Measurements from ENCODE around the gene HAUS3.

HAUS3 gene, protein sequence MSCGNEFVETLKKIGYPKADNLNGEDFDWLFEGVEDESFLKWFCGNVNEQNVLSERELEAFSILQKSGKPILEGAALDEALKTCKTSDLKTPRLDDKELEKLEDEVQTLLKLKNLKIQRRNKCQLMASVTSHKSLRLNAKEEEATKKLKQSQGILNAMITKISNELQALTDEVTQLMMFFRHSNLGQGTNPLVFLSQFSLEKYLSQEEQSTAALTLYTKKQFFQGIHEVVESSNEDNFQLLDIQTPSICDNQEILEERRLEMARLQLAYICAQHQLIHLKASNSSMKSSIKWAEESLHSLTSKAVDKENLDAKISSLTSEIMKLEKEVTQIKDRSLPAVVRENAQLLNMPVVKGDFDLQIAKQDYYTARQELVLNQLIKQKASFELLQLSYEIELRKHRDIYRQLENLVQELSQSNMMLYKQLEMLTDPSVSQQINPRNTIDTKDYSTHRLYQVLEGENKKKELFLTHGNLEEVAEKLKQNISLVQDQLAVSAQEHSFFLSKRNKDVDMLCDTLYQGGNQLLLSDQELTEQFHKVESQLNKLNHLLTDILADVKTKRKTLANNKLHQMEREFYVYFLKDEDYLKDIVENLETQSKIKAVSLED

DNA sequence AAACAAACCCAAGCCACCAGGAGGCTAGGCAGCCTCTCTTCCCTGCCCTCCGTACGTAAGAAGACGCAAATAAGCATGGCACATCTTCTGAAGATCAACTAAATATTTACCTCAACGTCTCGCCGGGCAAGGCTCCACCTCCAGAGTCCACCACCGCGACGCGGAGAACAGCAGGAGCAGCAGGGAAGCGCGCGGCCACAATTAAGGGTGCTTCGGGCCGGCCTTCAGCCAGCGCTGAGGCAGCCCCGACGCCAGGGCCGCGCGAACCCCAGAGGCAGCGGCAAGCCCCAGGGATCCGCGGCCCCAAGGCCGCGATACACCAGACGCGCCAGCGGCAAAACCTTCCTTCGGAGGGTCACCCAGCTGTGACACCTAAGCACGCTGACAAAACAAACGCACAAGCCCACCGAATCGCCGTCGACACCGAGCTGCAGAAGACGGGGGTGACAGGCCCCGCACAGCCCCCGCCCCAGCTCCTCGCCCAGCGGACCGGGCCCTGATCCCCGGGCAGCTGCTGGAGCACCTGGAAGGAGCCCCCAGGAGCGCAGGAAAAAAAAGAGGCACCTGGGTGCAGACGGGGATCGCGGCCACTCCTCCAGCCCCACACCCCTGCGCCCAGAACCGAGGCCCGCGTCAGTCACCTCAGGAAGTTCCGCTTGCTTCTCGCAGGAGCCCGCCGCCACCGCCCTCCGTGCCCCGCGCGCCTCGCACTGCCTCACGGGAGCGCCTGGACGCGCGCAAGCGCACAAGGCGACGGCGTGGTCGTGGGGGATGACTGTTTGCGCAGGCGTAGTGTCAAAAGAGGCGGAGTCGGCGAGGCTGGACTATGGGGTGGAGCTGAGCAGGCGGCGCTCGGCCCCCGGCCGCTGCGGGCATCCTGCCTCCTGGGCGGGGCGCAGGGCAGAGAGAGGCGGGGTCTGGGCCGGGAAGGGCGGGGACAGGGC, at the start of gene HAUS3, which contains the start of gene POLN:
Gene HAUS3, minus strand, starts transcription at position 712 of the 944 bp plus-strand sequence. CDS start 1,175 bp downstream, outside the sequence.
Gene POLN, minus strand, starts transcription at position 712 of the 944 bp plus-strand sequence. CDS start 12,890 bp downstream, outside the sequence.
- peak; percentile 98 to 99 (median 99) for DNase-seq (ENCODE audit: low read depth in 2 of 3, low spot score in 1 of 3)

DNA sequence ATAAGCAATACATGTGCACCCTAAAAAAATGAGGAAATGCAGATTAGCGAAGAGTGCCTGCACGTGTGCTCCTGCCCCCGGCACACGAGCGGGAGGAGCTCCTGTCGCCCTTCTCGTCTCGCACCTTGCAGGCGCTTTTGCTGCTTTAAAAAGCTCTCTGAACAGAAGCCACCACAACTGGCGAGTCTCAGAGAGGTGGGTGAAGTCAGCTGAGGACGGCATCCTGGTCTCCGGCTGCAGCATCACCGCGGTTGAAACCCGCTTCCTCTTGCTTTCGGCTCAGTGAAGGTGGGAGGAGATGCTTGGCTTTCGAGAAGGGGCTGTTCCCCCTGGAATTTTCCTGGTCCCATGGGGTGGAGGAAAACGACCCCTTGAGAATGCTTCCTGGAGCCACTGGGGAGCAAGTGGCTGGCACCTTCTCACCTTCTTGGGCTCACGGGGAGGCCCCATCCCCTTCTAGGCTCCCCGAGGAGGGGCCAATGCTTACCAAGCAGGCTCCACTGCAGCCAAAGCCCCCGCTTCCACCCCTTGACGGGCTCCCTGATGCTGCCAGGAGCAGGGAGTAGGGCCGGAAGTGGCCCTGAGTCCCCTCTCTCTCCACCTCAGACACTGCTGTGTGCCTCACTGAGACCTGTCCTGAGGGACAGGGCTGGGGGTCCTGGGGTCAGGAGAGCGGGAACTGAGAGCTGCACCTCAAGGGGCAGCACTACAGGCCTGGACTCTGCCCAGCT, 49.2 kb upstream of the HAUS3 start:
- peak; percentile 19 to 40 (median 31) for DNase-seq (ENCODE audit: low read depth in 2 of 3, low spot score in 1 of 3)

DNA sequence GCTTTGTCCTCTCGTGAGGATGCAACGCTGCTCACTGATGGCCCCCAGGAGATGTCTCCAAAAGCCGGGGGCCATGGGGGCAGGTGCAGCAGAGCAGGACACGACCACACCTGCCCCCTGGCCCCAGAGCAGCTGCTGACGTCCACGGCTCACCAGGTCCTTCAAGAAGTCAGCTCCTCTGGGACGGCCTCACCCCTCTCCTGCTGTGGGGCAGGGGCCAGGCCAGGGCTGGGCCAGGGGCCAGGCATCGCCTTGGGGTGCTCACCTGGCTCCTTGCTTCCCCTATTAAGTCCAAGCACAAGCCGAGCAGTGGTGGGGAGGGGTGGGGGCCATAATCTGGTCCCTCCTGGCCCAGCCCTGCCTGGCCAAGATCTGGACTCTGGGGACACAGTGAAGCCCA, 48.6 kb upstream of the HAUS3 start:
- DNase-seq (ENCODE audit: low read depth in 2 of 3, low spot score in 1 of 3), result no peak

DNA sequence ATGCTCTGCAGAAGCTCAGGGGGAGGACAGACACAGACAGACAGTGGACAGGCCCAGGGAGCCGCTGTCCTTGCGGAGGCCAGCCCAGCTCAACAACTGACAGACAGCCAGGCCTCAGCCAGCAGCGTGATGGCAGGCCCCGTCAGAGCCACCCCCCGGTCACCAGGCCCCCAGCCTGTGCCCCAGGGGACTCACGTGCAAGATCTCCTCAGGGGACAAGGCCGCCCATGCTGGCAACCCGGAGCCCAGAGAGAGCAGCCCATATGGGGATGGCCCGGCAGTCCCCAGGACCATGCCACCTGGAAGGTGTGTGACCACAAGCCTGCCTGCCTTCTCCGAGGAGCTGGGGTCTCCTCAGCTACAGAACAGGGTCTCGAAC, 48.0 kb upstream of the HAUS3 start:
- DNase-seq (ENCODE audit: low read depth in 2 of 3, low spot score in 1 of 3), result no peak

DNA sequence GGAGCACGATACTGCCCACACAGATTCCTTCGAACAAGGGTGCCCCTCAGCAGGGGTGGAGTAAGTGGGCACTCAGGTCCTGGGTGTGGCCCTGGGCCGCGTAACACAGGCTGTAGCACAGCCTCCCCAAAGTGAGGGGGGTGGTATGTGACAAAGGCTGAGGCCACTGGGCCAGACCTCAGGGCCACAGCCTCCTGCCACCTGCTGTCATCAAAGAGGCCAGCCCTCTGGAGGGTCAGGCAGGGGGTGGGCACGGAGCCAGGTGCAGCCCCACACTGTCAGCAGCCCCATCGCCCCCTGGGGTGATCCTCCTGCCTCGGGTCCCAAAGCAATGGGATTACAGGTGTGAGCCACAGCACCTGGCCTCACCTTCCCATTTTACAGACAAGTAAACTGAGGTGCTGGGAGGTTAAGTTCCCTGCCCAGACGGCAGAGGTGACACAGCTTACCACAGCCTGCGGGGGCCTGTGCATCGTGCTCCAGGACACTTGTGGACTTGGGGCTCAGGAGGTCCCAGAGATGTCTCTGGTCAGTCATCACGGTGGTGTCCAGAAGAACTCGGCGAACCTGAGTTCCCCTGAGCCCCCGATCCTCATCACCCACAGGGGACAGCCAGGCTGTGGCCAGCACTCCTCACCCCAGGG, 47.5 kb upstream of the HAUS3 start:
- no peak for DNase-seq (ENCODE audit: low read depth in 2 of 3, low spot score in 1 of 3)

DNA sequence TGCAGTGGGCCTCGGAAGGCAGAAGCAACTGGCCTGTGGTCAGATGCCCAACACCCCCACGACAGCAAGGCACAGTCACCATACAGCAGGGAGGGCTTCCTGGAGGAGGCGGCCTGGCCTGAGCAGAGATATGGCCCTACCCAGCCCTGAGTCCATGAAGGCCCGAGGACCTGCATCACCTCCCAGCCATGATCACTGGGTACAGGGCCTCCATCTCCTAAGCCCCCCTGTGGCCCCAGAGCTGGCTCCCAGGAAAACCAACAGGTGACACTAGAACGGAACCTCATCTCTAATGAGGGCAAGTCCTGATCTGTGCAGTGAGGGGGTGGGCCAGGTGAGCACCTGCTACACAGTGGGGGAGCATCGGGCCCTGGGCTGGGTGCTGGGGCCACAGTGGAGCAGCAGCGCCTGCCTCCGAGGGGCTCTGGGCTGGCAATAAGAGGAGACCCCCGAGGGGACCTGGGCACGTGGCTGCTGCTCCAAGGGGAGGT, 46.2 kb upstream of the HAUS3 start:
- no peak for DNase-seq (ENCODE audit: low read depth in 2 of 3, low spot score in 1 of 3)

DNA sequence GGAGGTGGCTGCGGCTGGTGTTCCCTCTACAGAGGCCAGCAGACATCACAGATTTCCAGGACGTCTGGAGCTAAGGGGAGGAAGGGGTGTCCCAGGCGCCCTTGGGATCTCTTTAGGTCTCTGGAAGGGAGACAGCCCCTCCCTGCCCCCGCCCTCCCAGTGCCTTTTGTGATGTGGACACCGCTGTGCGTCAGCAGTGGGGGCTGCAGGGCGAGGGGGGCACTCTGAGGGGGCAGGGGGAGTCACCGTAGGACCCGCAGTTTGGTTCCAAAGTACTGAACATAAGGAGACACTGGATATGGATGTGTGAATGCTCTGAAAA, 45.6 kb upstream of the HAUS3 start:
- no peak for DNase-seq (ENCODE audit: low read depth in 2 of 3, low spot score in 1 of 3)

DNA sequence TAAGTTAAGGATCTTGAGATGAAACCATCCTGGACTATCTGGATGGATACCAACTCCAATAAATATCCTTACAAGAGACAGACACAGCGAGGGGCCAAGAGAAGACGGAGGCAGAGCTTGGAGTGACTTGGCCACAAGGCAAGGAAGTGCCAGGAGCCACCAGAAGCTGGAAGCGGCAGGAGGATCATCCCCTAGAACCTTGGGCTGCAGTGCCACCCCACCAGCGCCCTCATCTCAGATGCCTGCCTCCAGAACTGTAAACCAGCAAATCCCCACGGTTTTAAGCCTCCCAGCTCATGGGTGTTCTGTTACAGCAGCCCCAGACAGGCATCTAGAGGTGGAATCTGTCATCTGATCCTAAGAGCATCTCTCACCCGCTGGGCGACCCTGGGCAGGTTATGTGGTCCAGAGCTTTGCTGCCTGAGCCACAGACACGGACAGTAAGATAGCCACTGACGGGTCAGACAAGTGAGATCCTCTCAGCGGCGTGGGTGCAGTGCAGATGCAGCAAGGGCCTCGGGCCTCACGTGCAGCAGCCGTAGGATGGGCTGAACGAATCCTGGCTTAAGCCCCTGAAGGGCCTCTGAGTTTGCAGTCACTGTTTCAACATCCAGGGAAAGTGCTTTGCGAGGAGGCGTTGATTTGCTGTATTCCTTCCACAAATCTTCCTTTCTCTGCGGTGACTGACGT, 45.1 kb upstream of the HAUS3 start:
- DNase-seq (ENCODE audit: low read depth in 2 of 3, low spot score in 1 of 3), result no peak

DNA sequence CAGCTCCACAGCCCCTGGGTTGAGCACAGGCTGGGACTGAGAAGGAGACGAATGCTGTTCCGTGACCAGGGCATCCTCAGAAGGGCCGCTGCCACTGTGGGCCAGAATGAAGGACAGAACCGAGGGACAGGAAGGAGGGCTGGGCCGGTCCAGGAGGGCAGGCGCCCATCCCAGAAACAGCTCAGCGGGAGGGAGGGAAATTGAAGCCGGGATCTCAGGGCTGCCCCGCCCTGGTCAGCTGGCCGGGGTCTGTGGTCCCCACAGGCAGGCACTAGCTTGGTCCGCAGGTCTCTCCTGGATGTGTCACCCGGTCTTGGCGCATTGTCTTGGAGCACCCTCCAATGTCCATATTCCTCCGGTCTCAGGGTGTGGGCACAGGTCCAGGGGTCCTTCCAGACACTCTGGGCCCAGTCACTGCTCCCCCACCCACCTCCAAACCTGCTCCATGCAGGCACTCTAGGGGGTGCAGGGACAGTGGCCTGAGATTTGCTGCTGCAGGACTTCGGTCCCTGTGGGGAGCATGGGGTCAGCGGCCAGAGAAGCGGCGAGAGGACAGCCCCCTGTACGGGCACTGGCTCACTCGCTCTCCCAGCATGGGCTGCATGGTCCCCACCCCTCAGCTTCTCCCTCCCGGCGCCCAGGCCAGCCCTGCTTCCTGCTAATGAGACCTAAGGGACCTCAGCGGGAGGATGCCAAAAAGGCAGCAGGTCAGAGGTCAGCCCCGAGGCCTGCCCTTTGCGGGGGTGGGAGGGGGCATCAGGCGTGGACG, 43.9 kb upstream of the HAUS3 start:
- no peak for DNase-seq (ENCODE audit: low read depth in 2 of 3, low spot score in 1 of 3)

DNA sequence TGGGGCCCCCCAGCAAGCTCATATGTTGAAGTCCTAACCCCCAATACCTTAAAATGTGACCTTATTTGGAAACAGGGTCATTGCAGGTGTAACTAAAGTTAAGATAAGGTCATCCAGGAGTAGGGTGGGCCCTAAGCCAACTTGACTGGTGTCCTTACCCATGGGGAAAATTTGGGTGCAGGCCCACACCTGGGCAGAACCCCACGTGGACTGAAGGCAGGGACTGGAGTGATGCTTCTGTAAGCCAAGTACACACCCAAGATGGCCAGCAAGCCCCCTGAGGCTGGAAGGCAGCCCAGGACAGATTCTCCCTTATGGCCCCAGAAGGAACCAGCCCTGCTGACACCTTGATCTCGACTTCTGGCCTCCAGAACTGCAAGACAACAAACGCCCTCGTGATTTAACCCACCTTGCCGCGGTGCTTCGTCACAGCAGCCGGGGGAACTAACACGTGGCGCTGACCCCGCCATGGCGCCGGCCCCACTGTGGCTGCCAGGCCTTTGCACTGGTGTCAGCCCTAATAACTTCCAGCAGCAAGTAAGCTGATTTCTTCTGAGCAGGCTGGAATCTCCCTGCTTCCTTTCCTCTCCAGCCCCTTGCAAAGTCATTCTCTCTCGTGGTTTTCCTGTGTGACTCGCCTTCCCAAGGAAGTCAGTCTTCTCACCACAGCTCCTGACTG, 43.2 kb upstream of the HAUS3 start:
- no peak for DNase-seq (ENCODE audit: low read depth in 2 of 3, low spot score in 1 of 3)

DNA sequence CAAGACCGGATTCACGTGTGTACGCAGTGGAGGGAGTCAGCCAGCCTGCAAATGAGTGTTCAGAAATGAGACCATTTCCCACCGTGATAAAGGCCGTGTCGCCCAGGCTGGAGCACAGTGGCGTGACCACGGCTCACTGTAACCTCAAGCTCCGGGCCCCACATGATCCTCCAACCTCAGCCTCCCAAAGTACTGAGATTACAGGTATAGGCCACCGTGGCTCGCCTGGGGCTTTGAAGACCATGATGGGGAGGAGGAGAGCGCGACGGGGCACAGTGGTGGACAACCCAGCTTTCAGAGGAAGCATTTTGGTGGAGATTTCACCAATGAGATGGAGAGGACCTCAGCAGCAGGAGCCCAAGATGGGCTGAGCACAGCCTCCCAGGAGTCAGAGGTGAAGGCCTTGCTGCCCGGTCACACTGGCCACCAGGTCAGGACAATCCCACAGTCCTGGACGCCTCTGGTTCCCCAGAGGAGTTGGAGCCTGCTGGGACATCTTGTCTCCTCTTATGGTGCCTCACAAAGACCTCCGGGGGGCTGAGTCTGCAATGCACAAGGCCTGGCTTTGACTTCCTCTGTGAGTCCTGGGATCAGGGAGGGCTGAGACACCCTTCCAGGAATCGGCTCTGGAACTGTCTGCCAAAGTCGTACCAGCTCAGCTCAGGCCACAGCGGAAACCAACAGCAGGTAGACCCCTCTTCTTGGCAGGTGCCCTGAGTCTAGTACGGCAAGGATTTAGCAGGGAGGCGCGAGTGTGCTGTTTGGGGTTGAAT, 42.4 kb upstream of the HAUS3 start:
- no peak for DNase-seq (ENCODE audit: low read depth in 2 of 3, low spot score in 1 of 3)

DNA sequence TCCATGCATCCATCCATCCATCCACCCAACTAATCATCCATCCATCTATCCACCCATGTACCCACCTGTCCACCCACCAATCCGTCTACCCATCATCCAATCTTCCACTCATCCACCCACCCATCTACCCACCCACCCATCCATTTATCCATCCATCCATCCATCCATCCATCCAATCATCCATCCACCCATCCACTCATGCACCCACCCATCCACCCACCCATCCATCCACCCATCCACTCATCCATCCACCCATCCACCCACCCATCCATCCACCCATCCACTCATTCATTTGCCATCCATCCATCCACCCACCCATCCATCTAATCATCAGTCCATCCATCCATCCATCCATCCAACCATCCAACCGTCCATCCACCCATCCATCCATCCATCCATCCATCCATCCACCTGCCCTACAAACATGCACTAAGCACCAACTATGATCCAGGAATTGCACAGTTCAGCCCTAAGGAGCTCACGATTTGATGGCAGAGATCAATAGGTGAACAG, 41.3 kb upstream of the HAUS3 start:
- DNase-seq (ENCODE audit: low read depth in 2 of 3, low spot score in 1 of 3), result no peak

DNA sequence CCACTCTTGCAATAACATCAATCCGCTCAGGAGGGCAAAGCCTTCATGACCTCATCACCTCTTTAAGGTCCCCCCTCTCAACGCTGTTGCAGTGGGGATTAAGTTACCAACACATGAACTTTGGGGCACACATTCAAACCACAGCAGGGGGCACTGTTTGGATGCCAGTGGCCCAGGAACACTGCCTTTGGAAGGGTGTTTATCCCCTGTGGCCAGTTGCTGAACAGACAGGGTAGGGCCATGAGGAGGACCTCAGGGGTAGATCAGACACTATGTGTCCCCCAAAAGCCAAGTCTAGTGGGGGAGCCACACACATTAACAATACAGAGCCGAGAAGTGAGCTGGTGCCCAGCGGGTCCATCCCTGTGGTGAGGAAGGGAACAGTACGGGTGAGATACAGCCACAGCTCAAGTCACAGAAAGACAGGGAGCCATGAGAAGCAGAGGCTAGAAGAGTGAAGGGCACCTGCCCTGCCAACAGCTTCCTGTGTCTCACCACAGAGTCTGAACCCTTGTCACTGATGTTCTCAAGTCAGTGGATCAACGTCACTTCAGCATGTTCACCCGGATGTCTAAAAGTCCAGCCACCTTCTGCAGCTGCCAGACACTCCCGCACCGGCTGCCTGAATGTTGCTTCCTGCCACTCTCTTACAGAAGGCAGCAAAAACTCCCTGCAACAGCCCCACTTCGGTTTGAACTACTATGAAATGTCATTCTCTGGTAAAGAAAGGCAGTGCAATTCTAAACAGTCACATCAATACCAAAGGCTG, 39.8 kb upstream of the HAUS3 start:
- DNase-seq (ENCODE audit: low read depth in 2 of 3, low spot score in 1 of 3), result peak in 2 of 3 donors; percentile 31 to 38

DNA sequence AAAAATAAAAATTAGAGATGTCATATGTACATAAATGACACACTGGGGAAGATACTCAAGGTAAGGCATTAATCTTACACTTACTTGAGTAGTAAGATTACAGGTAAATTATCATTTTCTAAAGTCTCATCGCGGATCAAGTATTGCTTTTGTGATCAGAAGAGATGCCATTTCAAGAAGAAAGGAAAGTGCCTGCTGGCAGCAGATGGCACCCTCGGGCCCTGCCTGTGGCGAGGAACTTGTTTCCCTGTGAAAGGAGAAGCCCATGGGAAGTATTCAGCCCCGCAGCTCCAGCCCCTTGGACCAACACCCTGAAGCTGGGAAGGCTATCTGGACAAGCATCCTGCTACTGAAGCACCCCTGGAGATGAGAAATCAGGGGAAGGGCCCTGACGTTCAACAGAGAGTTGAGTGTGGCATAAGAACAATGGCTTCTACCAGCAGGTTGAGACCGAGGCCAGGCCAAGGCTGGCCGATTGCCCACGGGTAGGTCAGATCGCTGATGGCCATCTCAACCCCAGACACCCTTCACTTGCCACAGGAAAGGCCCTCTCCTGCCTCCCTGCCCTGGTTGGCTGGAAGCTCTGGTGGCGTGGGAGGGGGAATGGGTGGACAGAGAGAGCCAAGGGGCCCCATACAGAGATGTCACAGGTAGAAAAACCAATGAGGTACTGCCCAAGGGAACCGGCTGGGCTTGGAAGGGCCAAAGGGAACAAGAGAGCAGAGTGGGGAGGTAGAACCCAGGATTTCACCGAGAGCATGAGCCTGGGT, 38.8 kb upstream of the HAUS3 start:
- DNase-seq (ENCODE audit: low read depth in 2 of 3, low spot score in 1 of 3), result no peak

DNA sequence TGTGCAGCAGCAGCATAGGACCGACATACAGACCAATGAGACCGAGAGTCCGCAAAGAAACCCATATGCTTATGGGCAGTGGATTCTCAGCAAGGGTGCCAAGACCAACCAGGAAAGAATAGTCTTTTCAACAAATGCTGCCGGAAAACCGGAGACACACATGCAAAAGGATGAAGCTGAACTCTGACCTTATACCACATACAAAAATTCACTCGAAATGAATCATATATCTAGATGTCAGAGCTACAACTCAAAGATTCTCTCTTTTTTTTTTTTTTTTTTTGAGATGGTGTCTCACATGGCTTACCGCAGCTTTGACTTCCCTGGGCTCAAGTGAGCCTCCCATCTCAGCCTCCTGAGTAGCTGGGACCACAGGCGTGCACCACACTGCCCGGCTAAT, 36.0 kb upstream of the HAUS3 start:
- no peak for DNase-seq (ENCODE audit: low read depth in 2 of 3, low spot score in 1 of 3)

Data from stimulated activated CD4-positive, alpha-beta T cell treated with anti-CD3 and anti-CD28 coated beads, Interleukin-12 subunit alpha, Interleukin-12 subunit beta, amount 100 ng/mL, for 48 hours (primary cell).